NCI-H2196 (cell line): Measurements from ENCODE around the gene KCNQ1.

Experiments
- DNase-seq: peaks from one replicate; lab custom pipeline; 2025; ENCODE audit not compliant: unreplicated experiment; lab: John Stamatoyannopoulos, UW

The KCNQ1 gene

DNA sequence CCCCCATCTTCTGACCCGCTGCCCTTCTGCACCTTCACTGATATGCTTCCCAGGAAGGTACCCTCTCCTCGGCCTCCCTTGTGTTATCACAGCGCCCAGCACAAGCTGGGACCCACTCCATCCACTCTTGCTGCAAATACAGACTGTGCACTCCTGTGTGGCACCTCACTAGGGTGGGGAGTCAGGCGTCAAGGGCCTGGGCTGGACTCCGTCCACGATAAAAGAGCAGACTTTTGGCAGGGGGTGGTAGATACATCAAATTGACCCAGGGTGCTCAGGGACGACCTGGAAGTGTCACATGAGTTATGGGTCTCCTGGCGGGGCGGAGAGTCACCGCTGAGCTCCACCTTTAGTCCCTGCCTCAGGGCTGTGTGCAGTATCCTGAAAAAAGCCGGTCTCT is 1.4 kb upstream of the KCNQ1 start:
- DNase-seq: no peak

DNA sequence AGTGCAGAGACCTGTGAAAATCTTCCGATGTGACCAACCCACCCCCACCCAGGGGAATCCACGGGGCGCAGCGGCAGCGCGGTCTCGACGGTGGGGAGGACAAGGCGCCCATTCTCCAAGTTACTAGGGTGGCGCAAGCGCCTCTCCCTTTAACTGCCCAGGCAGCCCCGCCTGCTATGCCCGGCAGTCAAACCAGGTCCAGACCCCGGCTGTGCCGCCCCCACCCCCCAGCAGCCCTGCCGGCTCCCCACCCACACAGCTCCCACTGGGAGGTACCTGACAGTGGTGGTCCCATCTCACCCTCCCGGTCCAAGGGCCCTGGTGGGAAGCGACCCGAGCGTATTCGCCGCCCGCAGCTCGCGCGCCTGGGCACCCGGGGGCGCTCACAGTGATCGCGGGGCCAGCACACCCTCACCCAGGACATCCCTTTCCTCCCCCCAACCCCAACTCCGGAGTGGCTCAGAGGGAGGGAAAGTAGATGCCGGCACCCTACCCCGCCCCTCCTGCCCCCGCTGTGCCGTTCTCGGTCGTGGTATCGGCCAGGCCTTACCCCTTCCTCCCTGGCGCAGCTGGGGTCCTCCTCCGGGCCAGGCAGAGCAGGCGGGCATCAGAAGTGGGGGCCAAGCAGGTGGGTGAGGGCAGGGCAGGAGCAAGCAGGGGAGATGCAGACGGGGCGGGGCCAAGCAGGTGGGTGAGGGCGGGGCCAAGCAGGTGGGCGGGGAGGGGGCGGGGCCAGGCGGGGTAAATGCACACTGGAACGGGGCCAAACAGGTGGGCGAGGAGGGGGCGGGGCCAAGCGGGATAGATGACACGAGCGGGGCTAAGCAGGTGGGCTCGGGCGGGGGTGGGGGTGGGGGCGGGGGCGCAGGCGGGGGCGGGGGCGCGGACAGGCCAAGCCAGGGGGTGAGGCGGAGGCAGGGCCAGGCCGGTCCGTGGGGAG is 657 bp upstream of the KCNQ1 start, which contains the start of gene TRPM5:
Gene TRPM5 (minus strand): TSS at position 634 of the 940 bp plus-strand sequence. CDS start 21,478 bp downstream, outside the sequence.
- no peak for DNase-seq

GRCh38 chr11:2445746-2446551 is 1.1 kb downstream of the KCNQ1 start:
- no peak for DNase-seq

DNA sequence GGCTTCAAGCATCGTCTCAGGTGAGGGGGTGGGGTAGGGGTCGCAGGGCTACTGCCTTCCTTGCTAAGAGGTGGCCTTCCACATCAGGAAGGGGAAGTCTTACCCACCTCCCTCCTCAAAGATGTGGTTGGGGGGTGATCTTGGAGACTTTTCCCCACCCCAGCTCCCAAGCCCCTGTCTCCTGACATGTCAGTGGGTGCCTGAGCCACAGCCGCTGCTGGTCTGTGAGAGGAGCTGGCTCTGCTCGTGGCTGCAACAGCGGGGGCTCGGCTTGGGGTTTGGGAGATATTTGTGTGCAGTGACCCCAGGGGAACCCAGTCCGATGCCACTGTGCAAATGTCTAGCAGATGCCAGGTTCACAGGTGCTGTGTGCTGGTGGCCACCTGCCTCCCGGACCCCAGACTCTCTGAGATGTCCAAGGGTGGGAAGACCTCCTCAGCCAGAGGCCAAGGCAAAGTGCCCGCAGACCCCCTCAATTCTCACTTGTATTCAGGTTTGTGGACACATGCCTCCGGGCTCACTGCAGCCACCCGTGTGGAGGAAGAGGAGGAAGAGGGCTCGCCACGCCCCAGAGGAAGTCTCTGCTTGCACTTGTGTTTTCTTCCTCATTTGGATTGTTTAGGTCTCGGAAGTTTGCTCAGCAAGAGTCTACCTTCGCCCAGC is 1.9 kb downstream of the KCNQ1 start:
- no peak for DNase-seq

DNA sequence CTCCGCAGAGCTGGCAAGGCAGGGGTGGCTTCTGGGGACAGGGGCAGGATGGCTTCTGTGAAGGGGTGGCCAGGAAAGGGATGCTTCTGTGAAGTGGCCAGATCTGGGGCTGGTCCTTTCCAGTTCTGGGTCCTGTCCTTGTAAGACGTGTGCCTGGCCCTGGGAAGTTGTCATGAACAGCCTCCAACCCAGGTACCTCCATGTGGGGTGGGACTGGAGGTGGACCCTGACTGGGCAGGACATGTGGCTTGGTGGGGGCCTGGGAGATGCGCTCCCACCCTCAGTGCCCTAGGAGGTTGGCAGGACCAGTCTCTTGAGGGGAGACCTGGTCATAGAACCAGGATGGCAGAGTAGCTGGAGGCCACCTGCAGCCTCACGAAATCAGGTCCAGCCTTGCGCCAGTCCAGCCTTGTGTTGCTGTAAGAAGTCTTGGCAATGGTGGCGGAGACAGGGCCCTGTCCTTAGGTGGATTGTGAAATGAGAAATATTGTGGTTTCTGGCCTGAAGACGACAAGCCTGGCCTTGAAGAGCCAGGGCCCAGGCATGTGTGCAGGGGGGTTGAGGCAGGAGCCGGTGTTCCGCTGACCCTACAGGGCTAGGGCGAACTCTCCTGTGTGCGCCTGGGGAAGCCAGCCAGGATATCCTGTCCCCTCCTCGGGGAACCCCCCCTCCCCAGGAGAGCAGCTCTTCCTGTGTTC is 2.6 kb downstream of the KCNQ1 start:
- no peak for DNase-seq

GRCh38 chr11:2447951-2448650 is 3.3 kb downstream of the KCNQ1 start:
- DNase-seq: no peak

GRCh38 chr11:2448661-2449547 is 4.1 kb downstream of the KCNQ1 start:
- no peak for DNase-seq

DNA sequence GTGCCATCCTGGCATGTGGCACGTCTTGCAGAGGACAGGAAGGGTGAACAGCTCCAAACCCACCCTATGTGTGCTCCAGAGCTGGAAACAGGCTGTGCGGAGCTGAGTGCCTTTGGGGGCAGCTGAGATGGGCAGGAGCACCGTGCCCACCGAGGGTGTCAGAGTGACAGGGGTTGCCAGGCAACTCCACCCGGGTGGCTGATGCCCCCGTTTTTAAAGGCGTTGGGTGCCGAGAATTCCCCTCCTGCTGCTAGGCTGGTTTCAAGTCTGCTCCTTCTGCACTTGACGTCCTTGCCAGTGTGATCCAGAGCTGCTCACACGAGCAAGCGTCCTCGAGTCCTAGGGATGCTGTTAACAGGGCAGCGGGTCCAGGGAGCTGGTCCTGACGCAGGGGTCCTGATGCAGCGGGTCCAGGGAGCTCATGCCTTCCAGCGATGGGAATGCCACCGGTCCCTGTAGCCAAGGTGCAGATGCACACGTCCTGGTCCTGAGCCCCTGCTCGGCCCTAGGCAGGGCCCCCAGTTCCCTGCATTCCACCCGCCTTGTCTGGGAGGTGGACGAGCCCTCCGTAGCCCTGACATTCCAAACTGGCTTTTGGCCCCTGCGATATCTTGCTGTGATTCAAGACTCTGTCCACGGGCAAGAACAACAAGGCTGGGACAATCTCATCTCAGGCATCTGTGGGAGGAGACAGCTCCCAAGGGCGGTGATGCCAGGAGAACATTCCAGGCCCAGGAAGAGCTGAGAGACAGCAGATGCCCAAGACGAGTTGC is 4.9 kb downstream of the KCNQ1 start:
- no peak for DNase-seq

DNA sequence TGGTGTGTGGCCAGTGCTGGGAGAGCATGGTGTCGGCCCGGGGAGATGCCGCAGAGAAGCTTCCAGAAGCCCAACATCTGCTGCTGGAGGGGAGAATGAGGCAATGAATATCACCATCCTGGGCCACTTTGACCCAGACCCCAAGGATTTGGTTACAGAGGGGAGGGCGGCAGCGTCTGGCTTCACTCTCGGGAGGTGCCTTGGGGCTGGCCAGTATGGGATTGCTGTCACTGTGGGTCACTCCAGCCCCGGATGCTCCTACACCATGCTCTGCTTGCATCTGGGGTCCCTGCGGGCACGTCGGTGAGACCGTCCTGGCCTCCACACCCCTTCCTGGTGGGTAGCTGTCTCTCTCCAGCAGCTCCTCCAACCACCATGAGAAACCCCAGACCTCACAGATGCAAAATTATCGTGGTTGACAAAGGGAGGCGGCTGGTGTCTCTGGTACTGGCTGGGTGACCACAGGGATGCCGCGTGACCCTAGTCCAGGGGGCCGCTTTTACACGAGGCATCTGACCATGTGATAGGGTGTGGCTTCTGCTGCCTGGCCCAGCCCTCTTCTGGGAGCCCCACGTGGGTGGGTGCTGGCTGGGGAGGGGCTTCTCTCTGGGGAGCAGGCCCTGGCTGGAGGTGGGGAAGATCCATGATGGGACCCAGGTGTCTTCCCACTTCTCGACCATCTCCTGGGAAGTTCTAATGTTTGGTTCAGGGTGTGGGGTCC is 5.7 kb downstream of the KCNQ1 start:
- DNase-seq: no peak

DNA sequence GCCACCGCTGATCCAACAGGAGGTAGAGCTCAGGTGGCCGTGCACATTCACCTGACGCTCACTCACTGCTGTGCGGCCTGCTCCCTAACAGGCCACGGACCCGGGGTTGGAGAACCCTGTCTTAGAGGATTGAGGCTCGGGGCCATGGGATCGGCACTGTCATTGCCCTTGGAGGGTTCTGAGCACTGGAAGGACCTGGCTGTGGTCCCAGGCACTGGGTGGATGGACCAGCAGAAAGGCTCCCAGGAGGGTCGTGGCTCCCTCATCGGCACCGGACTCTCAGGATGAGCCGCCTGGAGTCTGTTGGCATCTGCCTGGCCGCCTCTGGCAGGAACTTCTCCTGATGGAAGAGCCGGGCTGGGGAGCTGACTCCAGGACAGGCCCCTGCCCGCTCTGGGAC is 6.5 kb downstream of the KCNQ1 start:
- no peak for DNase-seq

DNA sequence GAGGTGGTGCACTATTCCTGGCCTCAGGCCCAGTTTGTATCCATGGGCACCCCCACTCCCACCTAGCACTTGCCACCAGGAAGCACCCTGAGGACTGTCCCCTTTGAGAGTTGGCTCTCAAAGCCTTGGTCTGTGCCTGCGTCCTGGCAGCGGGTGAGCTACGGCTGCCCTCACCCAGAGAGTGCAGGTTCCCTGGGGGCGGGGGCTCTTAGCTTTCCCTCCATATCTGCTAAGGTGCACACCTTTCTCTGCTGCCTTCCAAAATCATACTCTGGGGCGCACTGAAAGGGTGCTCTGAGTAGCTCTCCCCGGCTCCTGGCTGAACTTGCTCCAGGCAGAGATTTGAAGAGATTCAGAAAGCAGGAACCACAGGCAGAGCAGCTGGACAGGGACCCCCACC is 7.1 kb downstream of the KCNQ1 start:
- no peak for DNase-seq

- DNase-seq: no peak
Observed at GRCh38 chr11:2452321-2453012, 7.7 kb downstream of the KCNQ1 start.

- no peak for DNase-seq
Observed at GRCh38 chr11:2453436-2453835, 8.6 kb downstream of the KCNQ1 start.

DNA sequence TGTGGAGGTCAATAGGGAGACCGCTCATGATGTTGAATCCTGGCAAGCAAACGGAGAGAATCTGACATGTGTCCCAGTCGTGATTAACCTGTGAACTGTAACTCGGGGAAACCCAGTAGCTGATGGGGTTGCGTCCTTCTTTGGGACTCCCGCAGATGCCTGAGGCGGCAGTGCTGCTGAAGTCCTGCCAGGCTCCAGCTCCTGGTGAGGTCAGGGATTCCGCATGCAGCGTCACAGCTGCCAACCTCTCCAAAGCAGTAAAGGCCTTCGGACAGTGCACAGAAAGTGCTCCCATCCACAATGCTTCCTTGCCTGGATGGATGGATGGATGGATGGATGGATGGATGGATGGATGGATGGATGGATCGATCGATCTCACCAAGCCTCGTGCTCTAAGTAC is 13.5 kb downstream of the KCNQ1 start:
- DNase-seq: no peak

DNA sequence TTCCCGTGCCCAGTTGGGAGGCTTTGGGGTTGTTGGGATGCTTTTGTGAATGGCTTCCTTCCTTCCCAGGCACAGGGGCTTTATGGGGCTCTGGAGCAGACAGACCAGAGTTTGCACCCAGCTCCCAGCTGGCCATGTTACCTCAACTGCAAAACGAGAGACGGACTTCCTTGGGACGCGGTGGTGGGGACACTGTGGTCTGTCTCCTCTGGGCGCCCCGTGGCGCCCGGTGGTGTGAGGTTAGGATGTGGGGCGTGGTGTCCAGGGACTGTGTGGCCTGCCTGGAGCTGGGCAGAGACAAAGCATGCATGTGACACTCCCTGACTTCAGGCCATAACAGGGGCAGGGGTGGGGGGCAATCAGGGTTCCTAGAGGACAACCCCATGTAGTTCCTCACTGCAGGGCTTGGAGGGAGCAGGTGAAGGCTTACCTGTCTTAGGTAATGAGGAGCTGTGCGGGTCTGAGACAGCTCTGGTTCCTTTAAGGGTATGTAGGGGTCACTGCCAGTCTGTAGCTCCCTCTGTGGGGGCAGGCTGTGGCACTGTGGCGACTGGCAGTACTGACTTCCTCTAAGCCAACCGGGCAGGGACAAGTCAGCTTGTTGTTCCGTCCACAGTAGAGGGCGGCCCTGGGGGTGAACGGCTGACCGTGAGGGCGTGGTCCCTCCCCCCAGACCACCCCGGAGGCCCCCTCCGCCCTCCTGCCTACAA is 14.4 kb downstream of the KCNQ1 start:
- no peak for DNase-seq

DNA sequence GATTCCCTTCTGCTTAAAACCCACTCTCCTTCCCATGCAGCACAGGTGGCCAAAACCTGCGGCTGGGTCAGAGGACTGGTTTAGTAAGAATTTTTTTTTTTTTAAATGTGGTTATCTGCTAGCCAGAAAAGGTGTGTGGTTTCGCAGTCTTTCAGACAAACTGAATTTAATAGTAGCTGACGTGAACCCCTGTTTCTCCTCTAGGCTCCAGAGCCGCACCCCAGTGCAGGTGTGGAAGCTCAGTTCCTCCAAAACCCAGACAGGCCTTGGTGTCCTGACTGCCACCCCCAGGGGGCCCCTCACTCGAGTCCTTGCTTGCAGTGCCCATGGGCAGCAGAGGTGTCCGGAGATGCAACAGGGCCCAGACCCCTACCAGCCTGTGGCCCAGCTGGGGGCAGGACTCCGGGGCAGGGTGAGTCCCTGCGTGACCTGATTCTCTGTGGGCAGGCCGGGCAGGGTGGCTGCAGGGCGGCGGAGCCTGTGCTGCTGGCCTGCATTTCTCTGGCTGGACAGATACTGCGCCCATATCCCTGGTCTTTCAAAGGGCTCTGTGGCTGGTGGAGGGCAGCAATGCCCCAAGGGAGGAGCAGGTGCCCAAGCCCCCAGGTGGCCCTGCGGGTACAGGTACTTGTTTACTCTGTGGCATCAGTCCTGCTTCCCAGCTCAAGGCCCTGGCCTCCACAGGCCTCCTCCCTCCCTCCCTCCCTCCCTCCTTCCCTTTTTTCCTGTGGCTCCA is 15.2 kb downstream of the KCNQ1 start:
- DNase-seq: no peak
